H1 (cell line): Measurements from ENCODE around the gene INTU. TPM values are rescaled to one million over a fixed set of nuclear protein-coding genes. Genes with fewer than 3 reads are reported as not detected.

Experiments used
- polyA plus RNA-seq, 7 experiments: library from polyadenylated mRNA; depleted of rRNA in 3 of 7; stranded (reverse) in 5 of 7; unstranded in 2 of 7; fragments of >200 nt in 5 of 7; fragments of 200-250 nt in 2 of 7; gene quantifications; 1 replicate in 5 of 7; 2 replicates in 1 of 7; 4 replicates in 1 of 7; pipeline versions ENCODE4 v1.2.1 to v1.2.3, GENCODE V29; 2011 to 2013; ENCODE audit warnings: missing spikeins in 2 of 7, mixed read lengths in 2 of 7
- total RNA-seq: library from RNA; stranded (reverse); fragmentation: NEBNext Ultra II Directional; extraction: Animal tissue kit (Norgen Biotek cat#: 25700); gene quantifications from 2 replicates; pipeline ENCODE4 v1.2.1, GENCODE V29; 2021

Gene INTU
- total and polyA plus RNA-seq, 2 of the 8 experiments (the other 6 are each of a cell fraction or from before 2014, with no cell fraction given) = 6.0 to 15.1 TPM

Other genes with a start within 250 kb of the INTU start
- gene SLC25A31, start 97.4 kb downstream of the INTU start, total RNA-seq = not detected in 2 replicates
- not detected in 2 replicates for gene SLC25A31, start 97.4 kb downstream of the INTU start, polyA plus RNA-seq (2011; rRNA removed)
- 4.6 and 4.7 TPM in 2 replicates for gene HSPA4L, start 149.4 kb downstream of the INTU start, total RNA-seq
- 0.65 and 1.0 TPM in 2 replicates for gene HSPA4L, start 149.4 kb downstream of the INTU start, polyA plus RNA-seq (2011; rRNA removed)
- 35.2 and 38.7 TPM in 2 replicates for gene PLK4, start 247.9 kb downstream of the INTU start, total RNA-seq
- 12.5 and 23.3 TPM in 2 replicates for gene PLK4, start 247.9 kb downstream of the INTU start, polyA plus RNA-seq (2011; rRNA removed)